ENCODE data around the gene UVSSA.

UVSSA gene

GRCh38 chr4:1340861-1341260, 6.1 kb upstream of the UVSSA start:
- TF ChIP-seq CTCF (conservative IDR thresholded peaks at IDR 0.05; ENCODE audit: low read depth, low read length): no peak
- no peak overlapping the region for H3K4me3 ChIP-seq (ENCODE audit: low read length)
- no peak for DNase-seq (ENCODE audit: low read depth)

- DNase-seq (ENCODE audit: low read depth): no peak
- no peak for TF ChIP-seq CTCF (conservative IDR thresholded peaks at IDR 0.05; ENCODE audit: low read depth, low read length)
- H3K4me3 ChIP-seq (ENCODE audit: low read length): no peak overlapping the region
Observed at GRCh38 chr4:1342003-1342402, 5.0 kb upstream of the UVSSA start.

- no peak overlapping the region for H3K4me3 ChIP-seq (ENCODE audit: low read length)
- DNase-seq (ENCODE audit: low read depth): no peak
- TF ChIP-seq CTCF (conservative IDR thresholded peaks at IDR 0.05; ENCODE audit: low read depth, low read length): no peak
Observed at GRCh38 chr4:1344696-1345095, 2.3 kb upstream of the UVSSA start.

- no peak for DNase-seq (ENCODE audit: low read depth)
- peak overlapping the region; percentile 68 for H3K4me3 ChIP-seq (ENCODE audit: low read length)
- peak; percentile 46 for TF ChIP-seq CTCF (conservative IDR thresholded peaks at IDR 0.05; ENCODE audit: low read depth, low read length)
Observed at GRCh38 chr4:1345903-1346780, 866 bp upstream of the UVSSA start.

GRCh38 chr4:1347410-1347864, 429 bp downstream of the UVSSA start:
- peak overlapping the region; percentile 56 for H3K4me3 ChIP-seq (ENCODE audit: low read length)
- peak; percentile 62 for DNase-seq (ENCODE audit: low read depth)
- TF ChIP-seq CTCF (conservative IDR thresholded peaks at IDR 0.05; ENCODE audit: low read depth, low read length): no peak

GRCh38 chr4:1348014-1348513, 1.1 kb downstream of the UVSSA start:
- TF ChIP-seq CTCF (conservative IDR thresholded peaks at IDR 0.05; ENCODE audit: low read depth, low read length): no peak
- no peak for DNase-seq (ENCODE audit: low read depth)

GRCh38 chr4:1348746-1349145, 1.7 kb downstream of the UVSSA start:
- no peak overlapping the region for H3K4me3 ChIP-seq (ENCODE audit: low read length)
- TF ChIP-seq CTCF (conservative IDR thresholded peaks at IDR 0.05; ENCODE audit: low read depth, low read length): no peak
- no peak for DNase-seq (ENCODE audit: low read depth)

More at GRCh38 chr4:1348014-1348513, 1.1 kb downstream of the UVSSA start:
- H3K4me3 ChIP-seq (ENCODE audit: low read length): peak overlapping the region; percentile 56

Measured in retinal pigment epithelial cell (primary cell).